GM12801 (cell line): Measurements from ENCODE around the gene CENPK.

Experiments
- TF ChIP-seq, protein P1 (sequence below): IDR thresholded peaks from one replicate; pipeline ENCODE4 v1.5.1; 2011; ENCODE audit warnings: control low read depth; ENCODE audit not compliant: insufficient read length; ENCODE audit errors: extremely low read depth

CENPK gene

DNA sequence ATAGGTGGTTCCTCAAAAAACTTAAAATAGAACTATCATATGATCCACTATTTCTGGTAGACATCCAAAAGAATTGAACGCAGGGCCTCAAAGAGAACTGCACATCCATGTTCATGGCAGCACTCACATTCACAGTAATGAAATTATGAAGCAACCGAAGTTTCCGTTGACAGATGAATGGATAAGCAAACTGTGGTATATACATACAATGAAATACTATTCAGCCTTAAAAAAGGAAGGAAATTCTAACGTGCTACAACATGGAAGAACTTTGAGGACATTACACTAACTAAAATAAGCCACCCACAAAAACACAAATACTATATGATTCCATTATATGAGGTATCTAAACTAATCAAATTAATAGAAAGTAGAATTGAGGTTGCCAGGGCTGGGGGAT lies 18.5 kb downstream of the CENPK start:
- TF ChIP-seq, protein P1, sequence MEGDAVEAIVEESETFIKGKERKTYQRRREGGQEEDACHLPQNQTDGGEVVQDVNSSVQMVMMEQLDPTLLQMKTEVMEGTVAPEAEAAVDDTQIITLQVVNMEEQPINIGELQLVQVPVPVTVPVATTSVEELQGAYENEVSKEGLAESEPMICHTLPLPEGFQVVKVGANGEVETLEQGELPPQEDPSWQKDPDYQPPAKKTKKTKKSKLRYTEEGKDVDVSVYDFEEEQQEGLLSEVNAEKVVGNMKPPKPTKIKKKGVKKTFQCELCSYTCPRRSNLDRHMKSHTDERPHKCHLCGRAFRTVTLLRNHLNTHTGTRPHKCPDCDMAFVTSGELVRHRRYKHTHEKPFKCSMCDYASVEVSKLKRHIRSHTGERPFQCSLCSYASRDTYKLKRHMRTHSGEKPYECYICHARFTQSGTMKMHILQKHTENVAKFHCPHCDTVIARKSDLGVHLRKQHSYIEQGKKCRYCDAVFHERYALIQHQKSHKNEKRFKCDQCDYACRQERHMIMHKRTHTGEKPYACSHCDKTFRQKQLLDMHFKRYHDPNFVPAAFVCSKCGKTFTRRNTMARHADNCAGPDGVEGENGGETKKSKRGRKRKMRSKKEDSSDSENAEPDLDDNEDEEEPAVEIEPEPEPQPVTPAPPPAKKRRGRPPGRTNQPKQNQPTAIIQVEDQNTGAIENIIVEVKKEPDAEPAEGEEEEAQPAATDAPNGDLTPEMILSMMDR = no peak

DNA sequence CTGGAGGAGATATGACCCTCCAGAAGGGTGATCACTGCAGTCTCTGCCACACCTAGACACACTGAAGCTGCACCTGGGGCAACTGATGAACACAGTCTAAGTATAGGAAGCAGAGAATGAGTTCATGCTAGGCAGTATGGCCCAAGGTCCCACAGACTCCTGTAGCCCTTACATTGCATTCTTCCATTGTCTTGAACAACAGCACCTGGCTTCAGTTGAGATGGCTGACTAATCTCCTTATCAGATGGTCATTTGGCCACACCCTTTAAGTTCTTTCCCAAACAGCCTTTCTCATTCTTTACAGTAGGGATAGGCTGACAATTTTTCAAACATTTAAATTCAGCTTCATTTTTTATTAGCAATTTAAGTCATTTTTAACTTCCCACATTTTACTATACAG lies 23.1 kb downstream of the CENPK start:
- TF ChIP-seq, protein P1 = no peak

DNA sequence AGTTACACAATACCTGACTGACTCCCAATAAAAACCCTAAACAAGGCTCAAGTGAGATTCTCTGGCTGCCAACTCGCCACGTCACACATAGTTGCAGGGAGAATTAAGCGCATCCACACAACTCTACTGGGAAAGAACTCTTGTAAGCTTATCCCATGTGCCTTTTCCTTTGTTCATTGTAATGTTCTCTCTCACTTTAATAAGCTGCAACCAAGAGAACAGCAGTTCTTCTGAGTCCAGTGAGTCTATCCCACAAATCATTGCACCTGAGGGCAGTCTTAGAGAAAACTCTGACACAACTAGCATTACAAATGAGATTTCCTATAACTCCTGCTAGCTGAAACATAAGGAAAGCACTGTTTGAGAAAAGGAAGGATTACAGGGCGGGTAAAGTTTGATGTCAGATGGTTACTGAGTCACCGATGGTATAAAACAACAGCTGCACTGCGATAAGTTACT lies 27.4 kb downstream of the CENPK start:
- TF ChIP-seq, protein P1 = no peak

GRCh38 chr5:65530904-65531303 lies 32.1 kb downstream of the CENPK start:
- TF ChIP-seq, protein P1 = no peak

DNA sequence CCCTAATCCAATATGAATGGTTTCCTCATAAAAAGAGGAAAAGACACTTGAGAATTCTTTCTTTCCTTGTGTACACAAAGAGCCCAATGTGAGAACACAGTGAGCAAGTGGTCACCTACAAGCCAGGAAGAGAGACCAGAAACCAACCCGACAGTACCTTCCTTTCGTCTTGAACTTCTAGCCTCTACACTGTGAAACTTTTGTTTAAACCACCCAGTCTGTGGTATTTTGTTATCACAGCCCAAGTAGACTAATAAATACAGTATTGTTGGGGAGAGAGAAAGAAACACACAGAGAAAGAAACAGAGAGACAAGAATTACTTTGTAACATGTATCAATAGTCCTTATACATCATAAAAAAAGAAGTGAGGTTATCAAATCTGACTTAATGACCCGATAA lies 37.2 kb downstream of the CENPK start:
- TF ChIP-seq, protein P1 = no peak

DNA sequence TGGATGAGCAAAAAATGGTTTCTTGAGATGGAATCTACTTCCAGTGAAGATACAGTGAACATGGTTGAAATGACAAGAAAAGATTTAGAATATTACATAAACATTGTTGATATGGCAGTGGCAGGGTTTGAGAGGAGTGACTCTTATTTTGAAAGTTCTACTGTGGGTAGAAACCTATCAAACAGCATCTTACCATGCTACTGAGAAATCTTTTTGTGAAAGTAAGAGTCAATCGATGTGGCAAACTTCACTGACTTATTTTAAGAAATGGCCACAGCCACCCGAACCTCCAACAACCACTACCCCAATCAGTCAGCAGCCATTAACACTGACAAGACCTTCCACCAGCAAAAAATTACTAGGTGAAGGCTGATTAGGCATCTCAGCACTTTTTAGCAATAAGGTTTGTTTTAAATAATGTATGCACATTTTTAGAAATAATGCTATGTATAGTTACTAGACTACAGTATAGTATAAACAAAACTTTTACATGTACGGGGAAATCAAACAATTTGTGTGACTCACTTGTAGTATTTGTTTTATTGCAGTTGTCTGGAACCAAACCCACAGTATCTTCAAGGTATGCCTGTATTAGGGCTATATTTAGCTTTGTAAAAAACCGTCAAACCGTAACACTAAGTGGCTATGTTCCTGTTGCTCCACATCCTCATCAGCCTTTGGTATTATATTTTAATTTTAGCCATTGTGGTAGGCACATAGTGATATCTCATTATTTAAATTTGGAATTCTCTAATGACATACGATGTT lies 50.6 kb downstream of the CENPK start:
- TF ChIP-seq, protein P1 = no peak

- TF ChIP-seq, protein P1 = no peak
Measured at GRCh38 chr5:65508978-65509377, 54.0 kb downstream of the CENPK start.

GRCh38 chr5:65506961-65507360 lies 56.0 kb downstream of the CENPK start:
- TF ChIP-seq, protein P1 = no peak
